ENCODE results near the gene PFN3.

The PFN3 gene

GRCh38 chr5:177437623-177438022, 37.2 kb upstream of the PFN3 start:
- DNase-seq: no peak

GRCh38 chr5:177435847-177436536, 35.5 kb upstream of the PFN3 start:
- DNase-seq: no peak

- DNase-seq: no peak
Measured at GRCh38 chr5:177434942-177435738, 34.7 kb upstream of the PFN3 start.

GRCh38 chr5:177434437-177434836, 34.0 kb upstream of the PFN3 start:
- no peak for DNase-seq

- DNase-seq: no peak
Measured at GRCh38 chr5:177433658-177434217, 33.3 kb upstream of the PFN3 start.

- no peak for DNase-seq
Measured at GRCh38 chr5:177432839-177433657, 32.6 kb upstream of the PFN3 start.

GRCh38 chr5:177432143-177432838, 31.8 kb upstream of the PFN3 start:
- no peak for DNase-seq

GRCh38 chr5:177431317-177432142, 31.1 kb upstream of the PFN3 start:
- peak; percentile 58 for DNase-seq

- DNase-seq: no peak
Measured at GRCh38 chr5:177430972-177431316, 30.5 kb upstream of the PFN3 start.

- no peak for DNase-seq
Measured at GRCh38 chr5:177430140-177430951, 29.9 kb upstream of the PFN3 start.

GRCh38 chr5:177429248-177430040, 29.0 kb upstream of the PFN3 start:
- DNase-seq: peak; percentile 79

- no peak for DNase-seq
Measured at GRCh38 chr5:177428574-177429217, 28.2 kb upstream of the PFN3 start.

- no peak for DNase-seq
Measured at GRCh38 chr5:177427919-177428573, 27.6 kb upstream of the PFN3 start.

GRCh38 chr5:177427211-177427822, 26.9 kb upstream of the PFN3 start:
- no peak for DNase-seq

GRCh38 chr5:177426566-177427210, 26.2 kb upstream of the PFN3 start, which contains the start of gene GRK6:
Gene GRK6 (plus strand): TSS chr5:177426676. CDS start chr5:177426846, 170 bp downstream.
- peak; percentile 63 for DNase-seq

GRCh38 chr5:177425801-177426565, 25.5 kb upstream of the PFN3 start:
- peak; percentile 98 for DNase-seq
